K562 (cell line): Measurements from ENCODE around the gene TANGO6. TPM values are rescaled to one million over a fixed set of nuclear protein-coding genes. Genes with fewer than 3 reads are reported as not detected.

ENCODE experiments used
- ATAC-seq: fragments of 200-7000 bp; cut with Tn5 transposase; 3 replicates; pipeline ENCODE4 v1.9.1; 2020; ENCODE audit warnings: moderate library complexity
- BruUV-seq: library from RNA; stranded (reverse); fragments of 400-500 nt; replicated peaks from 2 replicates; lab custom pipeline; 2021; lab: Mats Ljungman, UMichigan
- CTCF ChIA-PET: fragments of 300-600 bp; formaldehyde crosslinking; extraction: SDS; loops from one replicate; lab custom pipeline; 2021; ENCODE audit warnings: low intra/inter-chr PET ratio; lab: Yijun Ruan, JAX
- POLR2A ChIA-PET: fragments of 300-600, 350-650 bp; sonication (Branson Sonifier 250); formaldehyde crosslinking; extraction: SDS; loops from one replicate; lab custom pipeline; 2021; ENCODE audit warnings: antibody characterized with exemption, inconsistent platforms; lab: Yijun Ruan, JAX
- DNase-seq, 4 experiments: peaks; one replicate each; pipeline versions ENCODE4 v3.0.0 to v3.0.0-alpha.2; 2011 to 2018; ENCODE audit warnings: low spot score in 3 of 4, mixed read lengths in 3 of 4; ENCODE audit errors: extremely low read depth in 1 of 4
- FAIRE-seq: peaks from 2 replicates; lab custom pipeline; 2011; peaks lifted over from hg19 to GRCh38; lab: Jason Lieb, UNC
- H2AFZ ChIP-seq: 2 replicates; pipeline ENCODE4 v1.6.0; 2011; ENCODE audit warnings: low read depth, low read length, control low read depth, inconsistent platforms
- H3K27ac ChIP-seq: fragments of 200-600 bp; 3 replicates; pipeline ENCODE4 v1.8.0; 2011; ENCODE audit warnings: low read depth, mild to moderate bottlenecking, control low read depth, inconsistent platforms, low read length, moderate library complexity, mixed read lengths; ENCODE audit errors: extremely low read depth
- H3K27me3 ChIP-seq, 2 experiments: fragments of 300-600 bp in 1 of 2; 2 replicates in 1 of 2; 3 replicates in 1 of 2; pipeline versions ENCODE4 v1.6.0 to v1.8.0; 2011; ENCODE audit warnings: inconsistent platforms in 2 of 2, low read length in 2 of 2, mild to moderate bottlenecking in 1 of 2, mixed read lengths in 1 of 2, moderate library complexity in 1 of 2; ENCODE audit not compliant: control insufficient read depth in 2 of 2, insufficient read depth in 2 of 2
- H3K36me3 ChIP-seq: fragments of 300-600 bp; 3 replicates; pipeline ENCODE4 v1.8.0; 2011; ENCODE audit warnings: mild to moderate bottlenecking, low read length, inconsistent platforms; ENCODE audit not compliant: control insufficient read depth, insufficient read depth
- H3K4me1 ChIP-seq, 2 experiments: fragments of 200-600 bp in 1 of 2; replicated peaks in 1 of 2; 2 replicates in 1 of 2; 3 replicates in 1 of 2; pipeline versions ENCODE4 v1.5.1 to v1.8.0; 2011; ENCODE audit warnings: inconsistent platforms in 2 of 2, low read length in 2 of 2, mild to moderate bottlenecking in 1 of 2, mixed read lengths in 1 of 2, moderate library complexity in 1 of 2; ENCODE audit not compliant: control insufficient read depth in 2 of 2, insufficient read depth in 2 of 2
- H3K4me2 ChIP-seq: 2 replicates; pipeline ENCODE4 v1.6.1; 2011; ENCODE audit warnings: low read length, control low read depth, inconsistent platforms, mixed read lengths; ENCODE audit not compliant: insufficient read depth
- H3K4me3 ChIP-seq: fragments of 200-600 bp; sonication (generic), shearing (Covaris generic); 2 replicates; pipeline ENCODE4 v1.5.1; 2016; ENCODE audit warnings: control low read depth, inconsistent platforms
- H3K79me2 ChIP-seq: fragments of 200-600 bp; 3 replicates; pipeline ENCODE4 v1.8.0; 2011; ENCODE audit warnings: low read length, inconsistent platforms; ENCODE audit not compliant: control insufficient read depth, insufficient read depth
- H3K9ac ChIP-seq, 2 experiments: 2 replicates each; pipeline versions ENCODE4 v1.6.0 to v1.6.1; 2011; ENCODE audit warnings: low read depth in 2 of 2, low read length in 2 of 2, control low read depth in 1 of 2, inconsistent platforms in 1 of 2, mild to moderate bottlenecking in 1 of 2, mixed read lengths in 1 of 2; ENCODE audit not compliant: insufficient read depth in 1 of 2
- H3K9me1 ChIP-seq: one replicate; pipeline ENCODE4 v1.6.0; 2011; ENCODE audit warnings: inconsistent platforms, mild to moderate bottlenecking, low read length, moderate library complexity; ENCODE audit not compliant: control insufficient read depth, insufficient read depth
- H3K9me3 ChIP-seq: replicated peaks from 2 replicates; pipeline ENCODE4 v1.5.1; 2011; ENCODE audit warnings: low read depth, low read length, inconsistent platforms; ENCODE audit not compliant: control insufficient read depth, insufficient read depth
- H4K20me1 ChIP-seq: replicated peaks from 2 replicates; pipeline ENCODE4 v1.6.1; 2011; ENCODE audit warnings: low read length, inconsistent platforms, mixed read lengths; ENCODE audit not compliant: control insufficient read depth, insufficient read depth
- BCOR ChIP-seq: fragments of 450-650 bp; IDR thresholded peaks from 2 replicates; pipeline ENCODE4 v1.6.1; 2016
- ETV5 ChIP-seq: sonication (generic); formaldehyde crosslinking; IDR thresholded peaks from 2 replicates; pipeline ENCODE4 v1.4.0; 2020; ENCODE audit warnings: low read depth, mild to moderate bottlenecking, missing genetic modification reagents
- HDAC2 ChIP-seq: fragments of 450-650 bp; IDR thresholded peaks from 2 replicates; pipeline ENCODE4 v1.6.1; 2016; ENCODE audit warnings: mild to moderate bottlenecking
- KDM1A ChIP-seq, 2 experiments: fragments of 450-650 bp; IDR thresholded peaks; 2 replicates each; pipeline ENCODE4 v1.6.1; 2016; ENCODE audit warnings: mild to moderate bottlenecking in 2 of 2
- KLF16 ChIP-seq: IDR thresholded peaks from 2 replicates; pipeline ENCODE4 v1.6.1; 2016; ENCODE audit warnings: antibody characterized with exemption
- RBM25 ChIP-seq: fragments of 200-400 bp; formaldehyde crosslinking; IDR thresholded peaks from 2 replicates; pipeline ENCODE4 v1.6.1; 2018; ENCODE audit warnings: low read length, low read depth, moderate library complexity; ENCODE audit not compliant: severe bottlenecking
- SMARCA5 ChIP-seq: fragments of 450-650 bp; IDR thresholded peaks from 2 replicates; pipeline ENCODE4 v1.6.1; 2016
- ZNF121 ChIP-seq: sonication (generic); formaldehyde crosslinking; conservative IDR thresholded peaks from 2 replicates; pipeline ENCODE4 v1.8.0; 2022; ENCODE audit warnings: missing genetic modification reagents
- WGBS: fragments of 100-300 bp; shearing (Covaris generic); methylation state at CpG from one replicate; pipeline ENCODE4 v1.1.6; 2016; ENCODE audit warnings: low coverage, mixed read lengths; ENCODE audit not compliant: insufficient coverage; ENCODE audit errors: missing lambda C conversion rate; 5-methylcytosine and 5-hydroxymethylcytosine counted together
- in situ Hi-C: fragments of 300-500 bp; cut with MboI; formaldehyde crosslinking; loops from 4 replicates; pipeline ENCODE4 v1.15.0; 2018; ENCODE audit warnings: inconsistent platforms, mixed read lengths
- intact Hi-C: fragments of 100-400 bp; cut with micrococcal nuclease; formaldehyde crosslinking; loops from 2 replicates; pipeline ENCODE4 v1.14.2; 2022
- polyA plus RNA-seq, 8 experiments: library from polyadenylated mRNA; depleted of rRNA in 4 of 8; stranded (reverse) in 5 of 8; unstranded in 3 of 8; fragments of >200 nt; fragmentation: Nextera tagmentation in 2 of 8; fragmentation: Illumina TruSeq in 1 of 8; extraction: Ambion mirVana in 2 of 8; extraction: Trizol in 1 of 8; gene quantifications; 2 replicates each; pipeline versions ENCODE4 v1.2.1 to v1.2.3, GENCODE V29; 2011 to 2014; ENCODE audit warnings: inconsistent platforms in 1 of 8, missing spikeins in 1 of 8
- total RNA-seq, 7 experiments: library from RNA; depleted of rRNA in 6 of 7; stranded (reverse); fragments of >200 nt in 6 of 7; fragmentation: Illumina TruSeq in 2 of 7; extraction: Trizol in 2 of 7; gene quantifications; 2 replicates each; pipeline versions ENCODE4 v1.2.1 to v1.2.3, GENCODE V29; 2011 to 2021; ENCODE audit warnings: low replicate concordance in 1 of 7
- TF ChIP-seq, protein P1 (sequence below): sonication (generic); formaldehyde crosslinking; IDR thresholded peaks from 2 replicates; pipeline ENCODE4 v1.5.0; 2020; ENCODE audit warnings: missing genetic modification reagents
- TF ChIP-seq, protein P2 (sequence below): fragments of 450-650 bp; IDR thresholded peaks from 2 replicates; pipeline ENCODE4 v1.6.1; 2016; ENCODE audit warnings: mild to moderate bottlenecking

TANGO6 gene
- total and polyA plus RNA-seq, 9 of the 15 experiments (the other 6 are each of a cell fraction or from before 2014, with no cell fraction given) = 1.6 to 15.2 (median 9.6) TPM

DNA sequence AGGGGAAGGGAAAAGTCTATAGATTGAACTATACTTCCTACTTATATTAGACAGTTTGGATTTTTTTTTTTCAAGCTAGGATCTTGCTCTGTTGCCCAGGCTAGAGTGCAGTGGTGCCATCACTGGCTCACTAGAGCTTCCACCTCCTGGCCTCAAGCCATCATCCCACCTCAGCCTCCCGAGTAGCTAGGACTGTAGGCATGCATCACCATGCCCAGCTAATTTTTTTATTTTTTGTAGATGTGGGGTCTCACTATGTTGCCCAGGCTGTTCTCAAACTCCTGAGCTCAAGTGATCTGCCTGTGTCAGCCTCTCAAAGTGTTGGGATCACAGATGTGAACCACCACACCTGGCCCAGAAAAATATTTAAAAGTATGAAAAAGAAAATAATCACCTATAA, 141.1 kb downstream of the TANGO6 start:
- Histone ChIP-seq H3K4me1 (peaks cover 16 to 40% of the 10 kb centered on the region in 2 experiments), H3K9me3 (no peaks in the 10 kb centered on the region), H3K27ac (no peak overlapping the region), H2AFZ (no peak overlapping the region), H4K20me1 (no peaks in the 10 kb centered on the region), H3K36me3 (no peaks in the 10 kb centered on the region), H3K4me2 (no peak overlapping the region), H3K9me1 (no peaks in the 10 kb centered on the region), H3K9ac (no peak overlapping the region), H3K4me3 (no peak overlapping the region), H3K27me3 (no peaks in the 10 kb centered on the region), H3K79me2 (no peaks in the 10 kb centered on the region)
- TF ChIP-seq RBM25 = peak; percentile 78
- peak; percentile 90 for TF ChIP-seq BCOR
- TF ChIP-seq, protein P1, sequence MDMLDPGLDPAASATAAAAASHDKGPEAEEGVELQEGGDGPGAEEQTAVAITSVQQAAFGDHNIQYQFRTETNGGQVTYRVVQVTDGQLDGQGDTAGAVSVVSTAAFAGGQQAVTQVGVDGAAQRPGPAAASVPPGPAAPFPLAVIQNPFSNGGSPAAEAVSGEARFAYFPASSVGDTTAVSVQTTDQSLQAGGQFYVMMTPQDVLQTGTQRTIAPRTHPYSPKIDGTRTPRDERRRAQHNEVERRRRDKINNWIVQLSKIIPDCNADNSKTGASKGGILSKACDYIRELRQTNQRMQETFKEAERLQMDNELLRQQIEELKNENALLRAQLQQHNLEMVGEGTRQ = no peak
- TF ChIP-seq SMARCA5 = 0 out of 2 replicates have a peak, but pooled peaks have one; percentile 28
- TF ChIP-seq, protein P2, sequence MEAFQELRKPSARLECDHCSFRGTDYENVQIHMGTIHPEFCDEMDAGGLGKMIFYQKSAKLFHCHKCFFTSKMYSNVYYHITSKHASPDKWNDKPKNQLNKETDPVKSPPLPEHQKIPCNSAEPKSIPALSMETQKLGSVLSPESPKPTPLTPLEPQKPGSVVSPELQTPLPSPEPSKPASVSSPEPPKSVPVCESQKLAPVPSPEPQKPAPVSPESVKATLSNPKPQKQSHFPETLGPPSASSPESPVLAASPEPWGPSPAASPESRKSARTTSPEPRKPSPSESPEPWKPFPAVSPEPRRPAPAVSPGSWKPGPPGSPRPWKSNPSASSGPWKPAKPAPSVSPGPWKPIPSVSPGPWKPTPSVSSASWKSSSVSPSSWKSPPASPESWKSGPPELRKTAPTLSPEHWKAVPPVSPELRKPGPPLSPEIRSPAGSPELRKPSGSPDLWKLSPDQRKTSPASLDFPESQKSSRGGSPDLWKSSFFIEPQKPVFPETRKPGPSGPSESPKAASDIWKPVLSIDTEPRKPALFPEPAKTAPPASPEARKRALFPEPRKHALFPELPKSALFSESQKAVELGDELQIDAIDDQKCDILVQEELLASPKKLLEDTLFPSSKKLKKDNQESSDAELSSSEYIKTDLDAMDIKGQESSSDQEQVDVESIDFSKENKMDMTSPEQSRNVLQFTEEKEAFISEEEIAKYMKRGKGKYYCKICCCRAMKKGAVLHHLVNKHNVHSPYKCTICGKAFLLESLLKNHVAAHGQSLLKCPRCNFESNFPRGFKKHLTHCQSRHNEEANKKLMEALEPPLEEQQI = no peak
- peak; percentile 99 for TF ChIP-seq ZNF121
- no peak for TF ChIP-seq KLF16
- peak; percentile 48; the same call in 1 of the 2 replicates for TF ChIP-seq HDAC2
- no peak for TF ChIP-seq ETV5 (CRISPR knock-in tag)
- TF ChIP-seq KDM1A (IDR thresholded peaks at IDR 0.05) = peak; percentile 53 to 64; a peak in 3 of 4 replicates
- 38% methylated on average over 1 of the region's 1 CpG for WGBS
- DNase-seq (no peak), ATAC-seq (no peak), FAIRE-seq (no peak)
- in situ Hi-C loops = no loop called here
- intact Hi-C loops = loop anchor here (10.0 kb wide), 1 partner anchor 140 kb away; the partner anchor contains the start of gene TANGO6
- CTCF ChIA-PET = no interaction called here
- no TSS peak for BruUV-seq
- POLR2A ChIA-PET = interaction anchor here (0.6 to 1.3 kb wide), 3 partner anchors 32 to 56 kb away, joined by 3 to 4 read pairs (median 3); no protein-coding TSS in a partner anchor
